H1 (cell line): ENCODE measurements around the gene GNAQ. TPM values are rescaled to one million over a fixed set of nuclear protein-coding genes. Genes with fewer than 3 reads are reported as not detected.

Experiments used
- CTCF ChIA-PET: fragments of 300-600 bp; sonication (Branson Sonifier 250); formaldehyde crosslinking; loops from one replicate; lab custom pipeline; 2021; ENCODE audit not compliant: partially characterized antibody; lab: Charles Lee
- POLR2A ChIA-PET: fragments of 300-600 bp; sonication (Branson Sonifier 250); formaldehyde crosslinking; loops from one replicate; lab custom pipeline; 2021; ENCODE audit warnings: inconsistent platforms; ENCODE audit not compliant: partially characterized antibody; lab: Charles Lee
- DNase-seq, 2 experiments: peaks; one replicate each; pipeline versions ENCODE4 v3.0.0 to v3.0.0-alpha.2; 2010 to 2022; ENCODE audit warnings: low spot score in 2 of 2, low read depth in 1 of 2, mixed read lengths in 1 of 2
- FAIRE-seq: peaks from 2 replicates; lab custom pipeline; 2011; peaks lifted over from hg19 to GRCh38; lab: Jason Lieb, UNC
- H2AFZ ChIP-seq: 2 replicates; pipeline ENCODE4 v1.8.1; 2012; ENCODE audit warnings: low read length, inconsistent platforms
- H2AK5ac ChIP-seq: 2 replicates; pipeline ENCODE4 v1.6.1; 2013; ENCODE audit warnings: low read depth, low read length
- H2BK120ac ChIP-seq: replicated peaks from 2 replicates; pipeline ENCODE3; 2013; ENCODE audit warnings: low read depth, low read length, inconsistent platforms
- H2BK12ac ChIP-seq: 2 replicates; pipeline ENCODE4 v1.6.1; 2013; ENCODE audit warnings: low read depth, low read length
- H2BK15ac ChIP-seq: 2 replicates; pipeline ENCODE4 v1.6.1; 2013; ENCODE audit warnings: low read length
- H2BK20ac ChIP-seq: 2 replicates; pipeline ENCODE4 v1.6.1; 2013; ENCODE audit warnings: low read length
- H2BK5ac ChIP-seq: 2 replicates; pipeline ENCODE4 v1.6.1; 2013; ENCODE audit warnings: low read depth, low read length
- H3K14ac ChIP-seq: 2 replicates; pipeline ENCODE4 v1.6.1; 2013; ENCODE audit warnings: inconsistent platforms; ENCODE audit not compliant: insufficient read length
- H3K18ac ChIP-seq: 2 replicates; pipeline ENCODE4 v1.6.1; 2013; ENCODE audit warnings: low read length; ENCODE audit errors: extremely low read depth
- H3K23ac ChIP-seq: 2 replicates; pipeline ENCODE4 v1.6.1; 2013; ENCODE audit warnings: inconsistent platforms; ENCODE audit not compliant: insufficient read length
- H3K23me2 ChIP-seq: 2 replicates; pipeline ENCODE4 v1.6.1; 2013; ENCODE audit warnings: low read depth, low read length
- H3K27ac ChIP-seq: 2 replicates; pipeline ENCODE4 v1.6.1; 2011; ENCODE audit warnings: low read depth, low read length, inconsistent platforms
- H3K27me3 ChIP-seq, 4 experiments: replicated peaks in 1 of 4; 1 replicate in 1 of 4; 2 replicates in 3 of 4; pipeline versions ENCODE4 v1.6.1 to v1.8.1; 2011 to 2013; ENCODE audit warnings: low read length in 3 of 4, mild to moderate bottlenecking in 3 of 4, inconsistent platforms in 2 of 4, mixed read lengths in 2 of 4, moderate library complexity in 1 of 4; ENCODE audit not compliant: control insufficient read depth in 3 of 4, insufficient read depth in 3 of 4; ENCODE audit errors: extremely low read depth in 1 of 4
- H3K36me3 ChIP-seq, 4 experiments: 2 replicates each; pipeline versions ENCODE4 v1.6.1 to v1.8.1; 2011 to 2013; ENCODE audit warnings: mild to moderate bottlenecking in 4 of 4, low read length in 3 of 4, moderate library complexity in 2 of 4, control low read depth in 1 of 4, inconsistent platforms in 1 of 4; ENCODE audit not compliant: insufficient read depth in 4 of 4, control insufficient read depth in 2 of 4
- H3K4ac ChIP-seq: replicated peaks from 2 replicates; pipeline ENCODE3; 2013; ENCODE audit warnings: low read length, low read depth, mixed read lengths, inconsistent platforms; ENCODE audit not compliant: insufficient read length
- H3K4me1 ChIP-seq, 4 experiments: replicated peaks in 1 of 4; 1 replicate in 1 of 4; 2 replicates in 3 of 4; pipeline versions ENCODE4 v1.6.1 to v1.8.1; 2011 to 2013; ENCODE audit warnings: low read length in 3 of 4, inconsistent platforms in 2 of 4, mixed read lengths in 1 of 4; ENCODE audit not compliant: insufficient read depth in 4 of 4, control insufficient read depth in 3 of 4
- H3K4me2 ChIP-seq, 2 experiments: 2 replicates each; pipeline versions ENCODE4 v1.6.1 to v1.8.1; 2011 to 2013; ENCODE audit warnings: low read depth in 2 of 2, low read length in 2 of 2, control low read depth in 1 of 2, inconsistent platforms in 1 of 2, mild to moderate bottlenecking in 1 of 2; ENCODE audit not compliant: insufficient read depth in 1 of 2
- H3K4me3 ChIP-seq, 4 experiments: fragments of 200-600, 300-600 bp in 1 of 4; sonication (generic), shearing (Covaris generic), sonication (Bioruptor Twin) in 1 of 4; 2 replicates each; pipeline versions ENCODE4 v1.5.1 to v1.8.1; 2011 to 2016; ENCODE audit warnings: low read length in 4 of 4, low read depth in 3 of 4, control low read depth in 2 of 4, inconsistent platforms in 2 of 4, mild to moderate bottlenecking in 2 of 4, mixed read lengths in 1 of 4, moderate library complexity in 1 of 4; ENCODE audit not compliant: insufficient read depth in 2 of 4; ENCODE audit errors: extremely low read depth in 1 of 4
- H3K56ac ChIP-seq: replicated peaks from 2 replicates; pipeline ENCODE3; 2013; ENCODE audit warnings: low read depth, mild to moderate bottlenecking, mixed read lengths, low read length, inconsistent platforms; ENCODE audit not compliant: insufficient read length
- H3K79me1 ChIP-seq: 2 replicates; pipeline ENCODE4 v1.6.1; 2013; ENCODE audit warnings: low read depth, low read length, control low read depth
- H3K79me2 ChIP-seq, 2 experiments: 2 replicates each; pipeline versions ENCODE4 v1.6.1 to v1.8.1; 2012 to 2013; ENCODE audit warnings: low read length in 2 of 2, mild to moderate bottlenecking in 2 of 2, inconsistent platforms in 1 of 2; ENCODE audit not compliant: insufficient read depth in 2 of 2, control insufficient read depth in 1 of 2
- H3K9ac ChIP-seq, 4 experiments: replicated peaks in 1 of 4; 1 replicate in 1 of 4; 2 replicates in 3 of 4; pipeline versions ENCODE4 v1.6.1 to v1.8.1; 2011 to 2013; ENCODE audit warnings: low read depth in 3 of 4, low read length in 3 of 4, control low read depth in 2 of 4, mild to moderate bottlenecking in 2 of 4, moderate library complexity in 2 of 4, inconsistent platforms in 1 of 4; ENCODE audit errors: extremely low read depth in 1 of 4
- H3K9me3 ChIP-seq, 2 experiments: 2 replicates each; pipeline versions ENCODE4 v1.6.1 to v1.8.1; 2012 to 2013; ENCODE audit warnings: mild to moderate bottlenecking in 2 of 2, moderate library complexity in 2 of 2, control low read depth in 1 of 2, inconsistent platforms in 1 of 2, low read depth in 1 of 2, low read length in 1 of 2, mixed read lengths in 1 of 2; ENCODE audit not compliant: insufficient read depth in 2 of 2
- H4K20me1 ChIP-seq, 2 experiments: replicated peaks in 1 of 2; 2 replicates each; pipeline versions ENCODE3 to v1.8.1; 2011 to 2013; ENCODE audit warnings: inconsistent platforms in 2 of 2, low read length in 2 of 2, mild to moderate bottlenecking in 1 of 2; ENCODE audit not compliant: insufficient read depth in 2 of 2, control insufficient read depth in 1 of 2
- H4K5ac ChIP-seq: 2 replicates; pipeline ENCODE4 v1.6.1; 2013; ENCODE audit warnings: low read length, low read depth, mixed read lengths, inconsistent platforms; ENCODE audit not compliant: insufficient read length
- H4K8ac ChIP-seq: 2 replicates; pipeline ENCODE4 v1.8.0; 2013; ENCODE audit warnings: mild to moderate bottlenecking, moderate library complexity, low read length, inconsistent platforms; ENCODE audit not compliant: insufficient read depth; ENCODE audit errors: extremely low read depth
- H4K91ac ChIP-seq: replicated peaks from 2 replicates; pipeline ENCODE3; 2013; ENCODE audit warnings: low read length, mixed read lengths, inconsistent platforms; ENCODE audit not compliant: insufficient read length
- EGR1 ChIP-seq: IDR thresholded peaks from 2 replicates; pipeline ENCODE4 v1.6.1; 2011; ENCODE audit warnings: low read depth, low read length, borderline replicate concordance
- RNF2 ChIP-seq: fragments of 200-900, 300-1000 bp; sonication (generic); IDR thresholded peaks from 2 replicates; pipeline ENCODE4 v1.7.1; 2016; ENCODE audit warnings: borderline replicate concordance, low read depth, mild to moderate bottlenecking, antibody characterized with exemption, low read length; ENCODE audit not compliant: poor library complexity, severe bottlenecking; ENCODE audit errors: missing control alignments
- SIRT6 ChIP-seq: IDR thresholded peaks from one replicate; pipeline ENCODE4 v1.7.1; 2012; ENCODE audit warnings: low read length, inconsistent platforms
- SP2 ChIP-seq: IDR thresholded peaks from 2 replicates; pipeline ENCODE4 v1.6.1; 2012; ENCODE audit warnings: mild to moderate bottlenecking, low read length, inconsistent platforms
- SRF ChIP-seq: IDR thresholded peaks from 2 replicates; pipeline ENCODE4 v1.6.1; 2011; ENCODE audit warnings: mild to moderate bottlenecking, low read depth, low read length, moderate library complexity
- WGBS, 2 experiments: shearing (Covaris generic) in 1 of 2; methylation state at CpG; one replicate each; pipeline versions ENCODE4 v1.1.6 to v1.1.7; 2013 to 2015; ENCODE audit warnings: low lambda C conversion rate in 2 of 2, mixed read lengths in 2 of 2, inconsistent platforms in 1 of 2, low coverage in 1 of 2, missing lambda C conversion rate in 1 of 2; ENCODE audit not compliant: insufficient replicate concordance in 2 of 2, insufficient coverage in 1 of 2, insufficient read length in 1 of 2; ENCODE audit errors: extremely low coverage in 1 of 2, missing lambda C conversion rate in 1 of 2; 5-methylcytosine and 5-hydroxymethylcytosine counted together
- polyA plus RNA-seq, 7 experiments: library from polyadenylated mRNA; depleted of rRNA in 3 of 7; stranded (reverse) in 5 of 7; unstranded in 2 of 7; fragments of >200 nt in 5 of 7; fragments of 200-250 nt in 2 of 7; gene quantifications; 1 replicate in 5 of 7; 2 replicates in 1 of 7; 4 replicates in 1 of 7; pipeline versions ENCODE4 v1.2.1 to v1.2.3, GENCODE V29; 2011 to 2013; ENCODE audit warnings: missing spikeins in 2 of 7, mixed read lengths in 2 of 7
- total RNA-seq: library from RNA; stranded (reverse); fragmentation: NEBNext Ultra II Directional; extraction: Animal tissue kit (Norgen Biotek cat#: 25700); gene quantifications from 2 replicates; pipeline ENCODE4 v1.2.1, GENCODE V29; 2021

GNAQ gene
- total and polyA plus RNA-seq, 2 of the 8 experiments (the other 6 are each of a cell fraction or from before 2014, with no cell fraction given), result 22.8 to 63.8 TPM

- no peak overlapping the region for H2BK12ac ChIP-seq
- H3K27ac ChIP-seq, result no peak overlapping the region
- H4K20me1 ChIP-seq, result peaks cover 0 to 2% of the 10 kb centered on the region in 2 experiments
- H3K23me2 ChIP-seq, result no peaks in the 10 kb centered on the region
- POLR2A ChIA-PET, result no interaction called here
- no peaks in the 10 kb centered on the region; a peak in 1 of 7 replicates for H3K4me1 ChIP-seq
- H3K36me3 ChIP-seq, result no peaks in the 10 kb centered on the region
- no peaks in the 10 kb centered on the region for H3K9me3 ChIP-seq
- TF ChIP-seq SRF (no peak), SP2 (no peak), EGR1 (no peak), SIRT6 (no peak), RNF2 (no peak)
- TF ChIP-seq, all 59 proteins: peak for 0
- Histone ChIP-seq H2BK5ac (no peak overlapping the region), H3K79me1 (no peaks in the 10 kb centered on the region; the same call in 1 of the 2 replicates), H4K91ac (no peak overlapping the region), H3K4ac (no peak overlapping the region), H3K79me2 (peaks cover 0 to 29% of the 10 kb centered on the region in 2 experiments; a peak in 2 of 4 replicates), H2AFZ (no peak overlapping the region), H4K8ac (no peak overlapping the region), H2AK5ac (no peak overlapping the region), H3K14ac (no peak overlapping the region), H3K23ac (no peak overlapping the region), H3K56ac (no peak overlapping the region), H3K27me3 (no peaks in the 10 kb centered on the region), H4K5ac (no peak overlapping the region), H3K9ac (no peak overlapping the region), H2BK20ac (0 out of 2 replicates have a peak overlapping the region, but pooled peaks have one; percentile 21), H3K18ac (no peak overlapping the region), H2BK15ac (no peak overlapping the region), H3K4me3 (no peak overlapping the region), H2BK120ac (no peak overlapping the region), H3K4me2 (no peak overlapping the region)
- no peak for FAIRE-seq
- DNase-seq, result no peak
- CTCF ChIA-PET, result interaction anchor here (1.7 kb wide), 1 partner anchor 51 kb away, joined by 3 read pairs; no protein-coding TSS in a partner anchor
- WGBS, 2 experiments, result 94% methylated on average over 7 of the region's 7 CpGs; no CpG with 5 or more reads in 1 of the 2 experiments
Observed at GRCh38 chr9:77933019-77933418, 98.6 kb downstream of the GNAQ start.
